SJSA1 (cell line): ENCODE results near the gene MTF1. TPM values are rescaled to one million over a fixed set of nuclear protein-coding genes. Genes with fewer than 3 reads are reported as not detected.

Experiments
- DNase-seq, 2 experiments: peaks; one replicate each; pipeline ENCODE4 v3.0.0-alpha.2; 2015 to 2020; ENCODE audit warnings: low spot score in 2 of 2, low read depth in 1 of 2
- H3K27ac ChIP-seq: fragments of 250-450 bp; sonication (Bioruptor Pico); 2 replicates; pipeline ENCODE4 v1.5.1; 2020; ENCODE audit warnings: mild to moderate bottlenecking, moderate library complexity
- H3K27me3 ChIP-seq: fragments of 250-450 bp; sonication (Bioruptor Pico); replicated peaks from 2 replicates; pipeline ENCODE4 v1.5.1; 2020; ENCODE audit warnings: mild to moderate bottlenecking, moderate library complexity
- H3K36me3 ChIP-seq: fragments of 250-450 bp; sonication (Bioruptor Pico); 2 replicates; pipeline ENCODE4 v1.5.1; 2020; ENCODE audit warnings: mild to moderate bottlenecking
- H3K4me1 ChIP-seq: fragments of 250-450 bp; sonication (Bioruptor Pico); replicated peaks from 2 replicates; pipeline ENCODE4 v1.6.1; 2021; ENCODE audit warnings: mild to moderate bottlenecking
- H3K4me3 ChIP-seq: fragments of 250-450 bp; sonication (Bioruptor Pico); 2 replicates; pipeline ENCODE4 v1.5.1; 2020; ENCODE audit warnings: mild to moderate bottlenecking
- H3K9me3 ChIP-seq: fragments of 250-450 bp; sonication (Bioruptor Pico); replicated peaks from 2 replicates; pipeline ENCODE4 v1.5.1; 2020; ENCODE audit warnings: mild to moderate bottlenecking
- total RNA-seq: library from RNA; depleted of rRNA; stranded (reverse); fragments of >200 nt; shearing (Covaris generic); gene quantifications from 2 replicates; pipeline ENCODE4 v1.2.3, GENCODE V29; 2014

Gene MTF1
- total RNA-seq, 1 experiment from 2014 or later: 2.6 TPM

DNA sequence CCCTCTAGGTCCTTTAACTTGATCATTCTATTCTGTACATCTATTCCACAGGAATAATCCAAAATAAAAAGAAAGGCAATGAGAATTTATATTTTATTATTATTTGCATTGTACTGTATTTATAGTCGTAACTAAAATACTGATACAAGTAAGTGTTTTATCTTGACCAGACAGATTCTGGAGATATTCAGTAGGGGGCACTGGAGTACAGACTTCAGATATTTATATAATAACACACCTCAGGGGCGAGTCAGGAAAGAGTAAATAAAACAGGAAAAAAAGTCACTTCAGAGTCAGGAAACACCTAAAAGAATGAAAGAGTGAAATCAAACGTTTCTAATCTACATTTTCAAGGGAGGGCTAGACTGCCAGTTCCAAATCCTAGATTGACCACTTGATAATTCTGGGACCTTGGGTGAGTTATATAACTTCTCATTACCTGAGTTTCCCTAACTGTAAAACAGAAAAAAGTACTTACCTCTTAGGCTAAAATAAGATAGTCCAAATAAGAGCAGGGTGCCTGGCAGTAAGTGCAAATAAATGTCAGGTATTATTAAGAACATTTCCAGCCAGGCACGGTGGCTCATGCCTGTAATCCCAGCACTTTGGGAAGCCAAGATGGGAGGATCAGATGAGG is 31.1 kb upstream of the MTF1 start:
- DNase-seq: peak in 1 of 2 experiments; percentile 25
- Histone ChIP-seq H3K4me3 (no peak overlapping the region), H3K9me3 (no peaks in the 10 kb centered on the region), H3K36me3 (peaks cover 47% of the 10 kb centered on the region), H3K27me3 (no peaks in the 10 kb centered on the region), H3K4me1 (no peaks in the 10 kb centered on the region), H3K27ac (no peak overlapping the region)

DNA sequence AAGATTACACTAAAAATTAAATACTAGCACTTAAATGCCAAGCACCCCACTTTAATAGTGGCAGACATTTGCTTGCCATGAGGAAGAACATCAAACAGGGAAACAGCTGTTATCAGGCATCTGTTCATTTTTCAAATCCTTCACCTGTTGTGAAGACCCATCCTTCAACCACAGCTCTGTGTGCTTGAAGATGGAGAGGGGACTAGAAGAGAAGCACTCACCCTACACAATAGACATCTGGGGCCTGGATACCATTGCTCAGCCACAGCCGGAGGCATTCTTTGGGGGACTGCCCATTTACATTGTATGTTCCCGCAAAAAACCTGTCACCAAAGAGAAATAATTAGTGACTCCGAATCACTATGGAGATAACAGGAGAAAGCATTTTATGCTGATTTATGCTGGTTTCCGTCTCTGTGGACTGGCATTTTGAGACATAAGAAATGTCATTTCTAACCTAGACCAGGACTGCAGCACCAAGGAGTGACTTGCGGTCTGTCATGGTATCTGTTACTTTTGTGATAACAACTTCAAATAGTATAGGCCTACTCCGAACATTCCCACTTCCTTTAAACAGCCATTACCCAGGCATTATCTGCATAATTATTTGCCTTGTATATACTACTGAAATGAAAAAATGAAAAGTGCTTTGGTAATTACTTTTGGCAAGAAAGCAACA is 28.8 kb upstream of the MTF1 start:
- Histone ChIP-seq H3K4me3 (no peak overlapping the region), H3K27me3 (no peaks in the 10 kb centered on the region), H3K36me3 (peaks cover 63% of the 10 kb centered on the region), H3K4me1 (no peaks in the 10 kb centered on the region), H3K27ac (no peak overlapping the region), H3K9me3 (no peaks in the 10 kb centered on the region)
- no peak for DNase-seq

DNA sequence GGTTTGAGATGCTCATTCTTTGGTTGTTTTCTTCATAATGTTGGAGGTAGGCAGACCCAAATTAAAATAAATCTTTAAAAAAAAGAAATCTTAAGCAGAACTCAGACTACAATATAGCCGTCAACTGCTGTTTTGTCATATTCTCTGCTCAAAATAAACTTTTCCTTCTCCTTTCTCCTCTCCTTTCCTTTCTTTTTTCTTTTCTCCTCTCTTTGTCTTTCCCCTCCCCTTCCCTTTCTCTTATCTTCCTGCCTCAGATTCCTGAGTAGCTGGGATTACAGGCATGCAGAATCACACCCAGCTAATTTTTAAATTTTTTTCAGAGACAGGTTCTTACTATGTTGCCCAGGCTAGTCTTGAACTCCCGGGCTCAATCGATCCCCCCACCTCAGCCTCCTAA is 24.8 kb upstream of the MTF1 start:
- H3K27ac ChIP-seq: no peak overlapping the region
- no peaks in the 10 kb centered on the region for H3K9me3 ChIP-seq
- no peak overlapping the region for H3K4me3 ChIP-seq
- no peak for DNase-seq
- no peaks in the 10 kb centered on the region for H3K4me1 ChIP-seq
- no peaks in the 10 kb centered on the region for H3K27me3 ChIP-seq
- H3K36me3 ChIP-seq: peaks cover 77% of the 10 kb centered on the region

DNA sequence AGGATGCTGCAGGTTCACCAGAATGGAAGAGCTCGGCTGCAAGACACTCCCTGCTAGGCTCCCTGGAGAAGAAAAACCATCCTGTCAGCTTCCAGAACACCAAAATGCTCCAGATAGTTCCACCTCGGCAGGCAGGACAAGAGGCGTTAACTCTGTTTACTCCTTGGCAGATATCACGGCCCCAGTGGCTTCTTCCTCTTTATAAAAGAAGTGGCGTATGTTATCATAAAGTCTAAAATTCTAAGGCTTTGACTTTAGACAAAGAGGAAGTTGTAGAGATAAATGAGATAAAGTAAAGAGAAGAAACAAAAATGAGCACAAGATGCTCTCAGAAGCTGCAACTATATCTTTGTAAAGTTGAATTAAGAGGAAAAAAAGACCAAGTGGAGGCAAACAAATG is 24.3 kb upstream of the MTF1 start:
- H3K36me3 ChIP-seq: peaks cover 75% of the 10 kb centered on the region
- DNase-seq: no peak
- no peaks in the 10 kb centered on the region for H3K4me1 ChIP-seq
- H3K4me3 ChIP-seq: no peak overlapping the region
- H3K27me3 ChIP-seq: no peaks in the 10 kb centered on the region
- no peak overlapping the region for H3K27ac ChIP-seq
- no peaks in the 10 kb centered on the region for H3K9me3 ChIP-seq

DNA sequence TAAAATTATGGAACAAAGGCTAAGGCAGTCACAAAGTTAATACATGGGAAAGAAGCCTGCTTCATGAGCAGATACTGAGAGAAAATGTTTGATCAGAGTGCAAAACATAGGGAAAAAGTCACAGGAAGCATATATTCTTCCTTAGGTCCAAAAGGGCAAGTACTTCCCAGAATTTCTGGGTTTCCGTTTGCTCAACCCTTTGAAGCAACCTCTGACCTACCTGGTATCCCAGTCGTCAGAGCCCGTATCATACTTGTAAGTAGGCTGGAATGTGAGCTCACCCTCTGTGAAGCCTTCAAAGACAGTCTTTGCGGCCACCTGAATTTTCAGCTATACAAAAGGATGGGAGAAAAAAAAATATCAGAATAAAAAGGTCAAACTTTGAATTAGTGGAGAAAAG is 20.5 kb upstream of the MTF1 start:
- H3K4me3 ChIP-seq: no peak overlapping the region
- no peaks in the 10 kb centered on the region for H3K27me3 ChIP-seq
- peaks cover 61% of the 10 kb centered on the region for H3K36me3 ChIP-seq
- no peak for DNase-seq
- no peaks in the 10 kb centered on the region for H3K9me3 ChIP-seq
- no peak overlapping the region for H3K27ac ChIP-seq
- no peaks in the 10 kb centered on the region for H3K4me1 ChIP-seq

DNA sequence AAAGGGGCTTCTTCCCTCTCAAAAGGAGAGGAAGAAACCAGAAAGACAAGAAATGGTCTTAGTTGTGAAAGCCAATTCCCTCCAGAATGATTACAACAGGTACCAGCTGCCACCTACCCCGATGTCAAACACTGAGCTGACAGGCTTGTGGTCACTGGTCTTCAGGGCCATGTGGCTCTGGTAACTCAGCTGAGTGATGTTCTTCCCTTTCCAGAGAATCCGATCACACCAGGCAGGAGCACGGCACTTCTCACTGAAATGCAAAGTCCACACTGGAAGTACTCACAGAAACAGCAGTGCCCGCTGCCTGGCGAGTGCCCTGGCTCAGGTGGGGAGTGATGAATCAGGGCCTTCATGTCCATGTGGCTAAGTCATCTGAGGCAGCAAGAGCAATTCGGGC is 18.7 kb upstream of the MTF1 start:
- Histone ChIP-seq H3K36me3 (peaks cover 64% of the 10 kb centered on the region), H3K27me3 (no peaks in the 10 kb centered on the region), H3K27ac (no peak overlapping the region), H3K4me3 (no peak overlapping the region), H3K9me3 (no peaks in the 10 kb centered on the region), H3K4me1 (no peaks in the 10 kb centered on the region)
- no peak for DNase-seq

DNA sequence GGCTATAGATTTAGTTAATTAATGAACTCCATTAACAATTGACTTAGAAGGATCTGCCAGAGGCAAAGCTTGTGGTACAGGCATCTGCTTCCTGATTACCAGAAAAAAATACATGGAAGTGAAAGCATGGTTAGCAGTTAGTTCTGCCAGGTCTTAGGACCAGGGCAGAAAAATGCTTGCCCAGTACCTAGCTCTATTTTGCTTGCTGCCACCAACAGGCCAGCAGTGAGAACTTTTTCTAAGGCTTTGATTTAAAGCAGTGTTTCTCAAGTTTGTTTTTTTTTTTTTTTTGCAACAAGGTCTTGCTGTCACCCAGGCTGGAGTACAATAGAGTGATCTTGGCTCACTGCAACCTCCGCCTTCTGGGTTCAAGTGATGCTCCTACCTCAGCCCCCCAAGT is 16.4 kb upstream of the MTF1 start:
- DNase-seq: no peak
- H3K36me3 ChIP-seq: peaks cover 59% of the 10 kb centered on the region

DNA sequence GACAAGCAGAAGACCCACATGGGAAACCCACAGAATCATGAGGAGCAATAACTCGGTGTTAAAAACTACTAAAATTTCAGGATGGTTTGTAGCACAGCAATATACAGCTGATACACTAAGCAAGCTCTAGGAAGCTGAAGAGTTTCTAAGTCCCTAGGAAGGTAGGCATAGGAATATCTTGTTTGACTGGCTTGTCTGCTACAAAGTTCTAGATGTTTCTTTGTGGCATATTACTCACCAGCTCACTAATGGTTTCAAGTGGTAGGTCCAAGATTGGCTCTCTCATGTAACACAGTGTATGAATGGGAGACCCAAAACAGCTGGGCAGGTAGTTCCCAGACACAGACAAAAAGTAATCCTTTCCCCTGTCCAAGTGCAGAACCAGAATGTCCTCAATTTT is 13.3 kb upstream of the MTF1 start:
- Histone ChIP-seq H3K27ac (no peak overlapping the region), H3K36me3 (peaks cover 44% of the 10 kb centered on the region), H3K9me3 (no peaks in the 10 kb centered on the region), H3K4me1 (no peaks in the 10 kb centered on the region), H3K4me3 (no peak overlapping the region), H3K27me3 (no peaks in the 10 kb centered on the region)
- DNase-seq: no peak

More for the DNA sequence above, 16.4 kb upstream of the MTF1 start:
- Histone ChIP-seq H3K4me1 (no peaks in the 10 kb centered on the region), H3K9me3 (no peaks in the 10 kb centered on the region), H3K27ac (no peak overlapping the region), H3K4me3 (no peak overlapping the region), H3K27me3 (no peaks in the 10 kb centered on the region)

DNA sequence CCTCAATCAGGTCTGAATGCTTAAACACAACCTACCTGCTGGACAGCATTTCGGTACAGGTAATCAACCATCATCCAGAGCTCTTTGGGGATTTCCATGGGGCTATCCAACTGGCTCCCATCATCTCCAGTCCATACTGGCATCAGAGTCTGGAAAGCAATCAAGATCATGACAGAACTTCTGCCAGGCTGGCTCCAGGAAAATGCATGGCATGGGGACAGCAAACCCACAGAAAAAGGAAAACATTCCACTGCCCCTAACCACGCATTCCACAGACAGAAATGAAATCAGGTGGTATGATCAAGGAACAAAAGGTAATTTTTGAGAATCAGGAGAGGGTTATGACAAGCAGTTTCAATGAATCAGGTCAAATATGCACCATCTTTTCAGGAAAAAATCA is 9.1 kb upstream of the MTF1 start:
- Histone ChIP-seq H3K36me3 (peaks cover 41% of the 10 kb centered on the region), H3K4me1 (0 out of 2 replicates have a peak, but pooled peaks cover 6% of the 10 kb centered on the region), H3K4me3 (no peak overlapping the region), H3K27ac (no peak overlapping the region), H3K9me3 (no peaks in the 10 kb centered on the region), H3K27me3 (no peaks in the 10 kb centered on the region)
- DNase-seq: no peak

DNA sequence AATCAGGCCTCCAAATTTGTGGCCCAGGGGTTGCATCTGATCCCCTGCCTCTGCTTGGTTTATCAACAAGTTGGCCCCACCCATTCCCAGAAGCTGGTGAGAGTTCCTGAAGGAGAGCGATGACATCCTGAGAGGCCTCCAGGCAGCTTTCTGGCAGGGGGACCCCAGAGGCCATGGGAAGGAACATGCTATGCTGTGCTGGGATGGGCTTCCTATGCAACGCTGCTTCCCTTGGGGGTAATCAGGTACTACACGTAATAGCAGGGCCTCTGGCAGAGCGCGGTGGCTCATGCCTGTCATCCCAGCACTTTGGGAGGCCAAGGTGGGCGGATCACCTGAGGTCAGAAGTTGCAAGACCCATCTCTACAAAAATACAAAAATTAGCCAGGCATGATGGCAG is 8.4 kb upstream of the MTF1 start:
- no peak for DNase-seq
- no peaks in the 10 kb centered on the region for H3K27me3 ChIP-seq
- no peaks in the 10 kb centered on the region for H3K9me3 ChIP-seq
- 0 out of 2 replicates have a peak, but pooled peaks cover 6% of the 10 kb centered on the region for H3K4me1 ChIP-seq
- H3K4me3 ChIP-seq: no peak overlapping the region
- H3K36me3 ChIP-seq: peaks cover 34% of the 10 kb centered on the region
- H3K27ac ChIP-seq: no peak overlapping the region

DNA sequence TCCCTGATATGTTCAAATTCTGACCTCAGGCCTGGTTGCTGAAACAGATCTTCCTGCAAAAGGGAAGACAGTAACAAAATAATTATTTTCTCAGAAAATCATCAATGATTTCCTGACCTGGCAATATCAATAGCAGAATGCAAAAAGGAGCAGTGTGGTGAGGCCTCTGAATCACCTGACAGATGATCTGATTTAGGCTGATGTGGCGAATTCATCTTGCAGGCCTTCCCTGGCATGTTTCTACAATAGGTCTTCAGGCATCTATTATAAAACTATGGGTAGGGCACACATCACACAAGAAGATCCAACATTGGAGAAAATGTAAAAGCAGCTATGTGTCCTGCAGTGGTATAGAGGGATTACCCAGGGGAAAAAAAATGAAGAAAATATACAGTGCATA is 7.1 kb upstream of the MTF1 start:
- Histone ChIP-seq H3K27me3 (no peaks in the 10 kb centered on the region), H3K4me1 (0 out of 2 replicates have a peak, but pooled peaks cover 6% of the 10 kb centered on the region), H3K27ac (no peak overlapping the region), H3K9me3 (no peaks in the 10 kb centered on the region), H3K4me3 (no peak overlapping the region), H3K36me3 (peaks cover 34% of the 10 kb centered on the region)
- DNase-seq: no peak

DNA sequence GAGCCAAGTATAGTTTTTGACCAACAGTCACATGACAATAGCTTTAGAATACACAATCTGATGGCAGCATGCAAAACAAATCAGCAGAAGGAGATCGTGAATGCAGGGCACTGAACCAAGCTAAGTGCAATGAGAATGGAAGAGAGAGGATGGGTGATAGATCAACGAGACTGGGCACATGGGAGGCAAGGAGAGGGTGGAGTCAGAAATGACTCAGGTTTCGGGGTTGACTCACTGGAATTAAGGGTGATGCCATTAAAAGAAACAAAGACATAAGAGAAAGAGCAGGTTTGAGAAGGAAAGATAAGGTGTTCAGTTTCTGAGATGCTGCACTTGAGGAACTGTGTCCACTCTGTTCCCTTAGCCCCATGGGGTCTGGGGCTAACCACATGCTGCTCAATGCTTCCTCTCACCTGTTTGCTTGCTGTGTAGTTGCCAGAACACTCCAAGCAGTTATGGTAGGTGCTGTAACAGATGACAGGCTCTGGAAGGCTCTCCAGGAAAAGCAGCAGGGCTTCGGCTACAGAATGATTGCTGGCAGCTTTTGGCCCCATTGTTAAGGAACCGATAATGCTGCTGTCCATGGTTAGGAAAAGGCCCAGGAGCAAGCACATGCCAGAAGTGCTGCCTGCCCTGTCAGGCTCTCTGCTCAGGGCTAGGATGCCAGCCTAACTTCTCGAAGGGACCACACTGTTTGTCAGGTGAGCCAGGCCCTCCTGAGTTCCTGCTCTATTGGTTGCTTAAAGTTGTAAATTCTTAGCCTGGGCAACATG is 6.1 kb upstream of the MTF1 start:
- Histone ChIP-seq H3K27ac (no peak overlapping the region), H3K27me3 (no peaks in the 10 kb centered on the region), H3K4me3 (no peak overlapping the region), H3K4me1 (0 out of 2 replicates have a peak, but pooled peaks cover 6% of the 10 kb centered on the region), H3K9me3 (no peaks in the 10 kb centered on the region), H3K36me3 (peaks cover 28% of the 10 kb centered on the region)
- DNase-seq: no peak

DNA sequence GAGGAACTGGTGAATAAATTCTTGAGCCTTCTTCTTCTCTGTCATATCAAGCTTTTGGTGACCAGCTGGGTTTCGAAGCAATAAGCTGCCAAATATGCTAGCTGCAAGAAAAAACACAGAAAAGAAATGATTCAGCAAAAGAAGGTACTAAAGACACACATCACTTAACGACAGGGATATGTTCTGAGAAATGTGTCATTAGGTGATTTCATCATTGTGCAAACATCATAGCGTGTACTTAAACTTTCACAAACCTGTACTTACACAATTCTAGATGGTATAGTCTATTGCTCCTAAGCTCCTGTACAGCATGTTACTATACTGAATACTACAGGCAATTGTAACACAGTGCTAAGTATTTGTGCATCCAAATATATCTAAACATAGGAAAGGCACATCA is 2.9 kb upstream of the MTF1 start:
- H3K36me3 ChIP-seq: peaks cover 30% of the 10 kb centered on the region
- H3K4me1 ChIP-seq: peaks cover 16% of the 10 kb centered on the region
- no peak overlapping the region for H3K27ac ChIP-seq
- no peaks in the 10 kb centered on the region for H3K27me3 ChIP-seq
- DNase-seq: no peak
- no peak overlapping the region for H3K4me3 ChIP-seq
- no peaks in the 10 kb centered on the region for H3K9me3 ChIP-seq

DNA sequence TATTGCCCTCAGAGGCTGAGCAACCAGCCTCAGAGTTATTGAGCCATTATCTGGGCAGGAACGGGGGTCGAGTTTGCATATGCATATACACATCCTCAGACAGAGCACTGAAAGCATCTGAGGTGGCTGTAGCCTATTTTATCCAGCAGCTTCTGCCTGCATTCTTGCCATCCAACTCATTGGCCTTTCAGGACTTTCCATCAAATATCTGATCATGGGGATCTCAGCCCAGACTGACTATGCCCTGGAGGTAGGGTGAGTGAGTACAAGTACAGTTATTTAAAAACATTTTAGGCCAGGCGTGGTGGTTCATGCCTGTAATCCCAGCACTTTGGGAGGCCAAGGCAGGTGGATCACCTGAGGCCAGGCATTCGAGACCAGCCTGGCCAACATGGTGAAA is 1.8 kb upstream of the MTF1 start:
- no peak overlapping the region for H3K4me3 ChIP-seq
- peaks cover 16% of the 10 kb centered on the region for H3K4me1 ChIP-seq
- peaks cover 39% of the 10 kb centered on the region for H3K36me3 ChIP-seq
- H3K9me3 ChIP-seq: no peaks in the 10 kb centered on the region
- H3K27ac ChIP-seq: no peak overlapping the region
- no peak for DNase-seq
- no peaks in the 10 kb centered on the region for H3K27me3 ChIP-seq
